Hepatocyte (in vitro differentiated cells): Measurements from ENCODE around the gene SEPTIN5. TPM values are rescaled to one million over a fixed set of nuclear protein-coding genes. Genes with fewer than 3 reads are reported as not detected.

Experiments
- DNase-seq: peaks from one replicate; pipeline ENCODE4 v3.0.0-alpha.2; 2016; ENCODE audit warnings: low spot score
- H2AFZ ChIP-seq: fragments of 200-600 bp; sonication (generic); 2 replicates; pipeline ENCODE4 v1.6.0; 2016; ENCODE audit warnings: antibody characterized with exemption, mild to moderate bottlenecking
- H3K27ac ChIP-seq: fragments of 200-600 bp; sonication (generic); 2 replicates; pipeline ENCODE4 v1.5.1; 2016; ENCODE audit warnings: mild to moderate bottlenecking
- H3K27me3 ChIP-seq: fragments of 200-600 bp; sonication (generic); 2 replicates; pipeline ENCODE4 v1.6.1; 2016
- H3K36me3 ChIP-seq: fragments of 200-600 bp; sonication (generic); replicated peaks from 2 replicates; pipeline ENCODE4 v1.5.1; 2016; ENCODE audit warnings: low read depth; ENCODE audit not compliant: insufficient read depth
- H3K4me1 ChIP-seq: fragments of 200-600 bp; sonication (generic); 2 replicates; pipeline ENCODE4 v1.5.1; 2016; ENCODE audit warnings: mild to moderate bottlenecking, moderate library complexity; ENCODE audit not compliant: insufficient read depth
- H3K4me2 ChIP-seq: fragments of 200-600 bp; sonication (generic); 2 replicates; pipeline ENCODE4 v1.6.0; 2016
- H3K4me3 ChIP-seq: fragments of 200-600 bp; sonication (generic); 2 replicates; pipeline ENCODE4 v1.5.1; 2016; ENCODE audit warnings: mild to moderate bottlenecking
- H3K79me2 ChIP-seq: fragments of 200-600 bp; sonication (generic); 2 replicates; pipeline ENCODE4 v1.6.0; 2017; ENCODE audit warnings: mild to moderate bottlenecking
- H3K9me2 ChIP-seq: fragments of 200-600 bp; sonication (generic); replicated peaks from 2 replicates; pipeline ENCODE4 v1.6.0; 2017; ENCODE audit warnings: mild to moderate bottlenecking; ENCODE audit not compliant: insufficient read depth
- H3K9me3 ChIP-seq: fragments of 200-600 bp; sonication (generic); 2 replicates; pipeline ENCODE4 v1.5.1; 2016; ENCODE audit warnings: low read depth, mild to moderate bottlenecking
- H4K20me1 ChIP-seq: fragments of 200-600 bp; sonication (generic); 2 replicates; pipeline ENCODE4 v1.6.0; 2016; ENCODE audit warnings: mild to moderate bottlenecking; ENCODE audit not compliant: insufficient read depth, poor library complexity, severe bottlenecking
- CTCF ChIP-seq: fragments of 200-600 bp; sonication (generic); IDR thresholded peaks from 2 replicates; pipeline ENCODE4 v1.5.1; 2016; ENCODE audit warnings: antibody characterized with exemption, mild to moderate bottlenecking; ENCODE audit not compliant: poor library complexity
- EZH2 ChIP-seq: fragments of 200-600 bp; sonication (generic); IDR thresholded peaks from 2 replicates; pipeline ENCODE4 v1.6.1; 2016; ENCODE audit warnings: antibody characterized with exemption, mild to moderate bottlenecking, borderline replicate concordance
- EZH2phosphoT487 ChIP-seq: fragments of 200-600 bp; sonication (generic); IDR thresholded peaks from one replicate; pipeline ENCODE4 v1.6.1; 2018; ENCODE audit warnings: antibody characterized with exemption, mild to moderate bottlenecking, low read depth, moderate library complexity; ENCODE audit not compliant: unreplicated experiment, severe bottlenecking
- WGBS: methylation state at CpG from one replicate; pipeline ENCODE4 v1.1.6; 2016; ENCODE audit warnings: low lambda C conversion rate; ENCODE audit errors: missing lambda C conversion rate; 5-methylcytosine and 5-hydroxymethylcytosine counted together
- polyA plus RNA-seq: library from polyadenylated mRNA; unstranded; fragments of >200 nt; fragmentation: Nextera tagmentation; extraction: Ambion mirVana; gene quantifications from 2 replicates; pipeline ENCODE4 v1.2.1, GENCODE V29; 2016
- total RNA-seq: library from RNA; depleted of rRNA; stranded (reverse); fragments of >200 nt; gene quantifications from 2 replicates; pipeline ENCODE4 v1.2.3, GENCODE V29; 2014

The SEPTIN5 gene
- total and polyA plus RNA-seq, 2 experiments from 2014 or later: 9.4 to 10.0 TPM

DNA sequence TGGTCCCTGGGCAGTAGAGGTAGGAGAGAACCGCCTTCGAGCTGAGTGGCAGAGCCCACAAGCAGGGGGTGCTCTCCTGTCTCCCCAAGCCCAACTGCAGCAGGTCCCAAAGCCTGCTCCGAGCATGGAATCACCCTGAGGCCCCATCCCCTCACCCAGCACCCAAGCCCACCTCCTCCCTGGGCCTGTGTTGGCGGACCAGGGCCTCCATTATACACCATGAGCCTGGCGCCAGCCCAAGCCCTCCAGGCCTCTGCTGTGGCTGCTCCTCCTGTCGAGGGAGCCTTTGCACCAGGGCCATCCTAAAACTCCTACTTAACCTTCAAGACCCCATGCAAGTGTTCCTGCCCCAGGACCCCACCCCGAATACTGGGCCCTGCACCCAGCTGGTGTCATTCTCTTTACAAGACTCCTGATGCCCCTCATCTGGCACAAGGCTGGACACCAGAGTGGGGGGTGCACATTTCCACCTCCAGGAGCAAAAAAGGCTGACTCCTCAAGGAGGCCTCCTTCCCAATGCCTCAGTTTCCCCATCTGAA is 25.7 kb downstream of the SEPTIN5 start:
- no peak overlapping the region for H3K4me2 ChIP-seq
- no peaks in the 10 kb centered on the region for H3K9me3 ChIP-seq
- no peak overlapping the region for H3K4me3 ChIP-seq
- H3K79me2 ChIP-seq: no peaks in the 10 kb centered on the region
- DNase-seq: no peak
- no peaks in the 10 kb centered on the region for H3K4me1 ChIP-seq
- H2AFZ ChIP-seq: no peak overlapping the region
- H3K36me3 ChIP-seq: no peaks in the 10 kb centered on the region
- WGBS: 95% methylated on average over 7 of the region's 7 CpGs
- H3K9me2 ChIP-seq: no peaks in the 10 kb centered on the region
- H4K20me1 ChIP-seq: no peaks in the 10 kb centered on the region
- no peak overlapping the region for H3K27ac ChIP-seq
- H3K27me3 ChIP-seq: no peaks in the 10 kb centered on the region
- TF ChIP-seq CTCF: no peak
- TF ChIP-seq EZH2: no peak
- TF ChIP-seq EZH2phosphoT487: no peak

DNA sequence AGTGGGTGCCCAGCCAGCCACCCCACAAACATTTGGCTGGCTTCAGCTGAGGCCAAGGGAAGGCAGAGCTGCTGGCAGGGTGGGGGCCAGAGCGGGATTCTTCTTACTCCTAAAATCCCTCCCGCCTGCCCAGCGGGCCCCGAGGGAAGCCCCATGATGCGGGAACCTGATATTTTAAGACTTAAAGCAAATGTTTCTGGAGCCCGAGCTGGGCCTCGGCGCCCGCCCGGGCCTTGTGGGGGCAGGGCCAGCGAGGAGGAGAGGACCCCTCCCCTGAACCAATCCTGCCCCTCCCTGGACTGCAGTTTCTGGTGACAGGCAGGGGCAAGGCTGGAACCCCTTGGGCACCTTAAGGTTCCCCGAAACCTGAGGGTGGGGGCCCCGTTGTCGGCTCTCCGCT is 26.3 kb downstream of the SEPTIN5 start:
- no peak overlapping the region for H3K4me3 ChIP-seq
- H3K27ac ChIP-seq: no peak overlapping the region
- H3K36me3 ChIP-seq: no peaks in the 10 kb centered on the region
- H3K4me2 ChIP-seq: no peak overlapping the region
- no peaks in the 10 kb centered on the region for H3K9me2 ChIP-seq
- no peak for DNase-seq
- no peaks in the 10 kb centered on the region for H3K9me3 ChIP-seq
- no peaks in the 10 kb centered on the region for H3K4me1 ChIP-seq
- no peak for TF ChIP-seq CTCF
- TF ChIP-seq EZH2: no peak
- no peak for TF ChIP-seq EZH2phosphoT487
- H3K27me3 ChIP-seq: no peaks in the 10 kb centered on the region
- WGBS: 83% methylated on average over 15 of the region's 15 CpGs
- no peak overlapping the region for H2AFZ ChIP-seq
- H3K79me2 ChIP-seq: no peaks in the 10 kb centered on the region
- H4K20me1 ChIP-seq: no peaks in the 10 kb centered on the region

GRCh38 chr22:19741053-19741452 is 26.8 kb downstream of the SEPTIN5 start:
- WGBS: 94% methylated on average over 7 of the region's 7 CpGs
- Histone ChIP-seq H3K27me3 (no peaks in the 10 kb centered on the region), H3K9me3 (no peaks in the 10 kb centered on the region), H3K4me1 (no peaks in the 10 kb centered on the region), H3K27ac (no peak overlapping the region), H3K4me3 (no peak overlapping the region), H4K20me1 (no peaks in the 10 kb centered on the region), H3K36me3 (no peaks in the 10 kb centered on the region), H3K9me2 (no peaks in the 10 kb centered on the region), H3K79me2 (no peaks in the 10 kb centered on the region), H2AFZ (no peak overlapping the region), H3K4me2 (no peak overlapping the region)
- DNase-seq: no peak
- TF ChIP-seq EZH2 (no peak), EZH2phosphoT487 (no peak), CTCF (no peak)
